Lower leg skin (tissue), 4 donors: ENCODE results near the gene INCA1. TPM values are rescaled to one million over a fixed set of nuclear protein-coding genes. Genes with fewer than 3 reads are reported as not detected.

Experiments used
- DNase-seq, 2 donors: peaks; one replicate each; pipeline ENCODE4 v3.0.0-alpha.2; 2019; ENCODE audit warnings: low spot score in 2 of 2
- H3K4me3 ChIP-seq: fragments of 200-600 bp; sonication (generic); 2 replicates; pipeline ENCODE4 v1.5.1; 2017; ENCODE audit warnings: mild to moderate bottlenecking, low read depth; ENCODE audit not compliant: poor library complexity, severe bottlenecking
- CTCF ChIP-seq, 3 donors: fragments of 450-650 bp; IDR thresholded peaks; one replicate each; pipeline ENCODE4 v1.5.1; 2016; ENCODE audit warnings: antibody characterized with exemption in 3 of 3, mild to moderate bottlenecking in 3 of 3, moderate library complexity in 2 of 3
- POLR2A ChIP-seq, 2 donors: fragments of 450-650 bp; IDR thresholded peaks; one replicate each; pipeline ENCODE4 v1.6.1; 2016 to 2017; ENCODE audit warnings: antibody characterized with exemption in 2 of 2, mild to moderate bottlenecking in 1 of 2, moderate library complexity in 1 of 2
- WGBS, 2 donors: methylation state at CpG; one replicate each; pipeline ENCODE4 v1.1.5; 2018; 5-methylcytosine and 5-hydroxymethylcytosine counted together
- intact Hi-C: fragments of 100-400 bp; cut with DNase I; formaldehyde crosslinking; loops from one replicate; pipeline ENCODE4 v1.15.0; 2023; ENCODE audit warnings: low total_unique reads
- total RNA-seq, 4 donors: library from RNA; depleted of rRNA; stranded (reverse); fragments of >200 nt; gene quantifications; one replicate each; pipeline ENCODE4 v1.1.0, GENCODE V29; 2016

The INCA1 gene
- total RNA-seq, 4 donors from 2014 or later = 0.39 to 2.6 (median 1.4) TPM

GRCh38 chr17:5019475-5019956 is 22.2 kb upstream of the INCA1 start:
- WGBS, 2 donors = 40 to 72% methylated on average over 1 of the region's 1 CpG
- intact Hi-C loops = no loop called here
- DNase-seq = no peak
- H3K4me3 ChIP-seq = no peak overlapping the region
- no peak for TF ChIP-seq POLR2A (IDR thresholded peaks at IDR 0.05)
- no peak for TF ChIP-seq CTCF (IDR thresholded peaks at IDR 0.05)

- TF ChIP-seq POLR2A (IDR thresholded peaks at IDR 0.05) (no peak), CTCF (IDR thresholded peaks at IDR 0.05) (no peak)
- no peak overlapping the region for H3K4me3 ChIP-seq
- whole genome bisulfite sequencing, 2 donors = 82 to 83% methylated on average over 4 of the region's 4 CpGs
- intact Hi-C loops = no loop called here
- no peak for DNase-seq
Measured at GRCh38 chr17:5014357-5014756, 17.0 kb upstream of the INCA1 start.

- no peak overlapping the region for H3K4me3 ChIP-seq
- DNase-seq = no peak
- WGBS, 2 donors = 67 to 78% methylated on average over 6 of the region's 6 CpGs
- TF ChIP-seq POLR2A (IDR thresholded peaks at IDR 0.05) = no peak
- TF ChIP-seq CTCF (IDR thresholded peaks at IDR 0.05) = no peak
- intact Hi-C loops = no loop called here
Measured at GRCh38 chr17:5011928-5012327, 14.6 kb upstream of the INCA1 start.

GRCh38 chr17:5003214-5003867 is 6.0 kb upstream of the INCA1 start:
- intact Hi-C loops = no loop called here
- TF ChIP-seq CTCF (IDR thresholded peaks at IDR 0.05) = no peak
- no peak for TF ChIP-seq POLR2A (IDR thresholded peaks at IDR 0.05)
- DNase-seq = no peak
- 95 to 96% methylated on average over 18 of the region's 18 CpGs for WGBS, 2 donors
- H3K4me3 ChIP-seq = no peak overlapping the region

- TF ChIP-seq CTCF (IDR thresholded peaks at IDR 0.05) (no peak), POLR2A (IDR thresholded peaks at IDR 0.05) (no peak)
- 93 to 96% methylated on average over 20 of the region's 20 CpGs for WGBS, 2 donors
- DNase-seq = no peak
- intact Hi-C loops = no loop called here
- no peak overlapping the region for H3K4me3 ChIP-seq
Measured at GRCh38 chr17:5002121-5002788, 4.9 kb upstream of the INCA1 start.
